Epithelial cell of prostate (primary cell): ENCODE data around the gene SLC16A8.

Experiments used
- DNase-seq: peaks from one replicate; pipeline ENCODE4 v3.0.0-alpha.2; 2011; ENCODE audit warnings: low read depth, low spot score
- H3K27ac ChIP-seq: fragments of 450-650 bp; 2 replicates; pipeline ENCODE4 v1.5.1; 2017; ENCODE audit warnings: mild to moderate bottlenecking

Gene SLC16A8

GRCh38 chr22:38032681-38033521, 51.1 kb downstream of the SLC16A8 start:
- DNase-seq: no peak
- H3K27ac ChIP-seq: no peak overlapping the region

GRCh38 chr22:38031491-38031890, 52.5 kb downstream of the SLC16A8 start:
- DNase-seq: no peak
- no peak overlapping the region for H3K27ac ChIP-seq

GRCh38 chr22:38030311-38031133, 53.5 kb downstream of the SLC16A8 start:
- no peak for DNase-seq
- H3K27ac ChIP-seq: no peak overlapping the region

- no peak for DNase-seq
- H3K27ac ChIP-seq: no peak overlapping the region
These were observed 54.1 kb downstream of the SLC16A8 start for GRCh38 chr22:38029901-38030300.

- no peak for DNase-seq
- no peak overlapping the region for H3K27ac ChIP-seq
These were observed 54.6 kb downstream of the SLC16A8 start for GRCh38 chr22:38029370-38029769.

GRCh38 chr22:38028344-38029130, 55.4 kb downstream of the SLC16A8 start:
- no peak overlapping the region for H3K27ac ChIP-seq
- no peak for DNase-seq
